NT2/D1 (cell line): Measurements from ENCODE around the gene CDH24.

Source experiments
- SUZ12 ChIP-seq: IDR thresholded peaks from 2 replicates; pipeline ENCODE4 v1.6.1; 2011; ENCODE audit not compliant: insufficient read length, insufficient read depth; ENCODE audit errors: extremely low read depth
- YY1 ChIP-seq: IDR thresholded peaks from 2 replicates; pipeline ENCODE4 v1.6.1; 2011; ENCODE audit not compliant: insufficient read length, insufficient read depth

DNA sequence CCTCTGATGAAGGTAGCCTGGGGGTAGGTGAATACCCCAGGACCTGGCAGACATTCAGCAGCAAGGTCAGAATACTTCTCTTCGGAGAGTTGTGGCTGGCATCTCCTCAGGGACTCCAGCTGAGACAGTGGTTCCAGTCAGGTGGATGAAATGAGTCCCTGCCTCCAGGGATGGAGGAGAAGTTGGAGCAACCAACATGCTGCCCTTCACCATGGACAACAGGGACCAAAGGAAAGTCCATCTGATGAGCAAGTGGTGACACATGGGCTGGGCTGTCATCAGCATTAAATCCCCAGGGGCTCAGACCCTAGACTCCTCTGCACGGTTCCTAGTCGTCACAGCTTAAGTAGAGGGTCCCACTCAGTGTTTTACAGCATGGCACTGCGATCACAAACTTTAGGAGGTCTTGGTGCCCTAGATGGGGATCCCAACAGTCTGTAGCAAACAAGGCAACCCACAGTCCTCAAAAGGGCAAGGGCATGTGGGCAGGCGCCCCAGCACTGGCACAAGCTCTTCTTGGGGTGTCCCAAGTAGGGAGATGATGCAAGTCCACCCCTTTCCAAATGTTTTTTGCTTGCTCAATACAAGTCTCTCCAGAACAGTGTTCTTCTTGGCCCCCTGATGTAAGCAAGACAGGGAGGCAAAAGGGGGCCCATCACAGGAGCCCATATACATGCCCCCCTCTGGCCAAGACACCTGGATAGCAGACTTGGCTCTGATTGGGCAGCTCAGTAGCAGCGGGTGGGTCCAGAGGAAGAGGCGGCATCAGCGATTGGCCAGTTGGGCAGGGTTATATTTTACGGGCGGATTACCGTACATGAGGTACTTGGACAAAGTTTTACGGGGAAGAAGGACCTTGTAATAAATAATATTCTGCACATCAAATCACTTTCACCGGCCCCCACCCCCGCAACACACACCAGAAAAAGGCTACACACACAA lies 10.8 kb upstream of the CDH24 start:
- TF ChIP-seq SUZ12: no peak
- TF ChIP-seq YY1: no peak
